GM23338 (cell line): ENCODE data around the gene CYP26B1. TPM values are rescaled to one million over a fixed set of nuclear protein-coding genes. Genes with fewer than 3 reads are reported as not detected.

ENCODE experiments used
- ATAC-seq: fragments of 200-7000 bp; cut with Tn5 transposase; 3 replicates; pipeline ENCODE4 v1.9.1; 2020
- DNase-seq: peaks from one replicate; pipeline ENCODE4 v3.0.0-alpha.2; 2015; ENCODE audit warnings: low spot score
- H2AFZ ChIP-seq: fragments of 200-600 bp; sonication (generic); 2 replicates; pipeline ENCODE4 v1.8.0; 2016; ENCODE audit warnings: antibody characterized with exemption, mild to moderate bottlenecking, moderate library complexity
- H3F3A ChIP-seq: fragments of 200-600 bp; sonication (generic); replicated peaks from 2 replicates; pipeline ENCODE4 v1.8.0; 2017; ENCODE audit warnings: antibody characterized with exemption, mixed run types, low read depth
- H3K27ac ChIP-seq: fragments of 200-600 bp; sonication (generic); 2 replicates; pipeline ENCODE4 v1.6.1; 2016; ENCODE audit warnings: low read depth
- H3K27me3 ChIP-seq: fragments of 200-600 bp; sonication (generic); 2 replicates; pipeline ENCODE4 v1.8.0; 2016; ENCODE audit warnings: mild to moderate bottlenecking, mixed run types, moderate library complexity; ENCODE audit not compliant: insufficient read depth
- H3K36me3 ChIP-seq: fragments of 200-600 bp; sonication (generic); 2 replicates; pipeline ENCODE4 v1.8.0; 2016; ENCODE audit warnings: mild to moderate bottlenecking; ENCODE audit not compliant: insufficient read depth
- H3K4me1 ChIP-seq: fragments of 200-600 bp; sonication (generic); 2 replicates; pipeline ENCODE4 v1.8.0; 2016; ENCODE audit warnings: mild to moderate bottlenecking, moderate library complexity; ENCODE audit not compliant: insufficient read depth
- H3K4me2 ChIP-seq: fragments of 200-600 bp; sonication (generic); 2 replicates; pipeline ENCODE4 v1.7.1; 2017; ENCODE audit warnings: mixed run types
- H3K4me3 ChIP-seq: fragments of 200-600 bp; sonication (generic); 2 replicates; pipeline ENCODE4 v1.6.1; 2016; ENCODE audit warnings: mixed run types
- H3K79me2 ChIP-seq: fragments of 200-600 bp; sonication (generic); replicated peaks from 2 replicates; pipeline ENCODE4 v1.8.0; 2017; ENCODE audit warnings: mild to moderate bottlenecking; ENCODE audit not compliant: insufficient read depth
- H3K9me2 ChIP-seq: fragments of 200-600 bp; sonication (generic); 2 replicates; pipeline ENCODE4 v1.8.0; 2017; ENCODE audit not compliant: insufficient read depth
- H4K20me1 ChIP-seq: fragments of 200-600 bp; sonication (generic); replicated peaks from 2 replicates; pipeline ENCODE4 v1.8.0; 2017; ENCODE audit warnings: mild to moderate bottlenecking; ENCODE audit not compliant: insufficient read depth
- H3K27ac Mint-ChIP-seq: 2 replicates; pipeline ENCODE4 v1.8.0; 2020; ENCODE audit warnings: inconsistent platforms, mild to moderate bottlenecking, moderate library complexity, mixed read lengths
- H3K27me3 Mint-ChIP-seq: 3 replicates; pipeline ENCODE4 v1.8.0; 2022; ENCODE audit warnings: low read depth, mild to moderate bottlenecking, moderate library complexity, mixed read lengths, inconsistent platforms; ENCODE audit not compliant: insufficient read depth, poor library complexity
- H3K36me3 Mint-ChIP-seq: 3 replicates; pipeline ENCODE4 v1.8.0; 2021; ENCODE audit warnings: low read depth, mild to moderate bottlenecking, inconsistent platforms, moderate library complexity, mixed read lengths
- H3K4me1 Mint-ChIP-seq: 3 replicates; pipeline ENCODE4 v1.8.0; 2020; ENCODE audit warnings: mild to moderate bottlenecking, inconsistent platforms, mixed read lengths
- H3K4me3 Mint-ChIP-seq: 3 replicates; pipeline ENCODE4 v1.8.0; 2021; ENCODE audit warnings: moderate library complexity, mild to moderate bottlenecking, inconsistent platforms, mixed read lengths
- H3K9me3 Mint-ChIP-seq: 3 replicates; pipeline ENCODE4 v1.8.0; 2020; ENCODE audit warnings: moderate library complexity, mild to moderate bottlenecking, inconsistent platforms, mixed read lengths
- CREB1 ChIP-seq: fragments of 250-450 bp; sonication (Bioruptor Pico); IDR thresholded peaks from 2 replicates; pipeline ENCODE4 v1.5.0; 2020; ENCODE audit warnings: low read depth, mild to moderate bottlenecking, moderate library complexity
- CTCF ChIP-seq, 2 experiments: fragments of 200-600 bp in 1 of 2; sonication (generic) in 1 of 2; conservative IDR thresholded peaks; 2 replicates each; pipeline versions ENCODE4 v1.5.1 to v1.6.1; 2016 to 2017; ENCODE audit warnings: antibody characterized with exemption in 2 of 2, low read depth in 2 of 2, mild to moderate bottlenecking in 2 of 2, moderate library complexity in 1 of 2
- EZH2 ChIP-seq: fragments of 200-600 bp; sonication (generic); IDR thresholded peaks from one replicate; pipeline ENCODE4 v1.8.0; 2017; ENCODE audit warnings: antibody characterized with exemption, mild to moderate bottlenecking, low read depth; ENCODE audit not compliant: unreplicated experiment
- JUNB ChIP-seq: IDR thresholded peaks from one replicate; pipeline ENCODE4 v1.6.1; 2016; ENCODE audit warnings: antibody characterized with exemption; ENCODE audit not compliant: unreplicated experiment
- POLR2AphosphoS5 ChIP-seq: IDR thresholded peaks from 2 replicates; pipeline ENCODE4 v1.6.1; 2016; ENCODE audit warnings: antibody characterized with exemption, low read depth
- STAT1 ChIP-seq: IDR thresholded peaks from one replicate; pipeline ENCODE4 v1.6.1; 2016; ENCODE audit warnings: antibody characterized with exemption; ENCODE audit not compliant: unreplicated experiment
- ZNF331 ChIP-seq: fragments of 250-450 bp; sonication (Bioruptor Pico); IDR thresholded peaks from 2 replicates; pipeline ENCODE4 v1.5.0; 2020; ENCODE audit warnings: low read depth, mild to moderate bottlenecking, moderate library complexity
- polyA plus RNA-seq: library from polyadenylated mRNA; unstranded; fragments of >200 nt; fragmentation: Nextera tagmentation; extraction: Ambion mirVana; gene quantifications from 2 replicates; pipeline ENCODE4 v1.2.1, GENCODE V29; 2016
- total RNA-seq: library from RNA; depleted of rRNA; stranded (reverse); fragments of >200 nt; shearing (Covaris generic); gene quantifications from 2 replicates; pipeline ENCODE4 v1.2.3, GENCODE V29; 2014
- TF ChIP-seq, protein P1 (sequence below): fragments of 250-450 bp; sonication (Bioruptor Pico); IDR thresholded peaks from 2 replicates; pipeline ENCODE4 v1.5.0; 2020; ENCODE audit warnings: mild to moderate bottlenecking, moderate library complexity

CYP26B1 gene
- total and polyA plus RNA-seq, 2 experiments from 2014 or later: 0.05 to 0.31 TPM

DNA sequence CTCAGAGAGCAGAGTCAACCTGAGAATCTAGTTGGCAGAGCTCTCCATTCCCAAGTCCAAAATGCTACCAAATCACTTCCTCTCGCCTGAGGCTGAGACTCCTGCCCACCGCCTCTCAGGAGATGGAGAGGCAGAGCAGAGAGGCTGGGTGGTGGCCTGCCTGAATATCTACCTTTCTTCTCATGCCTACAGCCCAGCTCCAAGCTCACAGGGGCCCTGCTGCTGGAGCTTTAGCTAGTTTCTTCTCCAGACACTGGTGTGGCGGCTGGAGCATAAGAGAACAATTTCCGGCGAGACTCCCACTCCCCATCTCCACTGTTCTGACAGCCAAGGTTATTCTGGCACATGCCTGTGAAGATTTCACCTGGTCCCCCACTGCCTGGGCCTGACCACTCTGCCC is 8.1 kb upstream of the CYP26B1 start:
- TF ChIP-seq JUNB (no peak), CTCF (conservative IDR thresholded peaks at IDR 0.05; ENCODE audit: low read depth in 2 of 2) (no peak), ZNF331 (no peak), EZH2 (no peak), STAT1 (no peak), POLR2AphosphoS5 (no peak), CREB1 (no peak)
- TF ChIP-seq, protein P1, sequence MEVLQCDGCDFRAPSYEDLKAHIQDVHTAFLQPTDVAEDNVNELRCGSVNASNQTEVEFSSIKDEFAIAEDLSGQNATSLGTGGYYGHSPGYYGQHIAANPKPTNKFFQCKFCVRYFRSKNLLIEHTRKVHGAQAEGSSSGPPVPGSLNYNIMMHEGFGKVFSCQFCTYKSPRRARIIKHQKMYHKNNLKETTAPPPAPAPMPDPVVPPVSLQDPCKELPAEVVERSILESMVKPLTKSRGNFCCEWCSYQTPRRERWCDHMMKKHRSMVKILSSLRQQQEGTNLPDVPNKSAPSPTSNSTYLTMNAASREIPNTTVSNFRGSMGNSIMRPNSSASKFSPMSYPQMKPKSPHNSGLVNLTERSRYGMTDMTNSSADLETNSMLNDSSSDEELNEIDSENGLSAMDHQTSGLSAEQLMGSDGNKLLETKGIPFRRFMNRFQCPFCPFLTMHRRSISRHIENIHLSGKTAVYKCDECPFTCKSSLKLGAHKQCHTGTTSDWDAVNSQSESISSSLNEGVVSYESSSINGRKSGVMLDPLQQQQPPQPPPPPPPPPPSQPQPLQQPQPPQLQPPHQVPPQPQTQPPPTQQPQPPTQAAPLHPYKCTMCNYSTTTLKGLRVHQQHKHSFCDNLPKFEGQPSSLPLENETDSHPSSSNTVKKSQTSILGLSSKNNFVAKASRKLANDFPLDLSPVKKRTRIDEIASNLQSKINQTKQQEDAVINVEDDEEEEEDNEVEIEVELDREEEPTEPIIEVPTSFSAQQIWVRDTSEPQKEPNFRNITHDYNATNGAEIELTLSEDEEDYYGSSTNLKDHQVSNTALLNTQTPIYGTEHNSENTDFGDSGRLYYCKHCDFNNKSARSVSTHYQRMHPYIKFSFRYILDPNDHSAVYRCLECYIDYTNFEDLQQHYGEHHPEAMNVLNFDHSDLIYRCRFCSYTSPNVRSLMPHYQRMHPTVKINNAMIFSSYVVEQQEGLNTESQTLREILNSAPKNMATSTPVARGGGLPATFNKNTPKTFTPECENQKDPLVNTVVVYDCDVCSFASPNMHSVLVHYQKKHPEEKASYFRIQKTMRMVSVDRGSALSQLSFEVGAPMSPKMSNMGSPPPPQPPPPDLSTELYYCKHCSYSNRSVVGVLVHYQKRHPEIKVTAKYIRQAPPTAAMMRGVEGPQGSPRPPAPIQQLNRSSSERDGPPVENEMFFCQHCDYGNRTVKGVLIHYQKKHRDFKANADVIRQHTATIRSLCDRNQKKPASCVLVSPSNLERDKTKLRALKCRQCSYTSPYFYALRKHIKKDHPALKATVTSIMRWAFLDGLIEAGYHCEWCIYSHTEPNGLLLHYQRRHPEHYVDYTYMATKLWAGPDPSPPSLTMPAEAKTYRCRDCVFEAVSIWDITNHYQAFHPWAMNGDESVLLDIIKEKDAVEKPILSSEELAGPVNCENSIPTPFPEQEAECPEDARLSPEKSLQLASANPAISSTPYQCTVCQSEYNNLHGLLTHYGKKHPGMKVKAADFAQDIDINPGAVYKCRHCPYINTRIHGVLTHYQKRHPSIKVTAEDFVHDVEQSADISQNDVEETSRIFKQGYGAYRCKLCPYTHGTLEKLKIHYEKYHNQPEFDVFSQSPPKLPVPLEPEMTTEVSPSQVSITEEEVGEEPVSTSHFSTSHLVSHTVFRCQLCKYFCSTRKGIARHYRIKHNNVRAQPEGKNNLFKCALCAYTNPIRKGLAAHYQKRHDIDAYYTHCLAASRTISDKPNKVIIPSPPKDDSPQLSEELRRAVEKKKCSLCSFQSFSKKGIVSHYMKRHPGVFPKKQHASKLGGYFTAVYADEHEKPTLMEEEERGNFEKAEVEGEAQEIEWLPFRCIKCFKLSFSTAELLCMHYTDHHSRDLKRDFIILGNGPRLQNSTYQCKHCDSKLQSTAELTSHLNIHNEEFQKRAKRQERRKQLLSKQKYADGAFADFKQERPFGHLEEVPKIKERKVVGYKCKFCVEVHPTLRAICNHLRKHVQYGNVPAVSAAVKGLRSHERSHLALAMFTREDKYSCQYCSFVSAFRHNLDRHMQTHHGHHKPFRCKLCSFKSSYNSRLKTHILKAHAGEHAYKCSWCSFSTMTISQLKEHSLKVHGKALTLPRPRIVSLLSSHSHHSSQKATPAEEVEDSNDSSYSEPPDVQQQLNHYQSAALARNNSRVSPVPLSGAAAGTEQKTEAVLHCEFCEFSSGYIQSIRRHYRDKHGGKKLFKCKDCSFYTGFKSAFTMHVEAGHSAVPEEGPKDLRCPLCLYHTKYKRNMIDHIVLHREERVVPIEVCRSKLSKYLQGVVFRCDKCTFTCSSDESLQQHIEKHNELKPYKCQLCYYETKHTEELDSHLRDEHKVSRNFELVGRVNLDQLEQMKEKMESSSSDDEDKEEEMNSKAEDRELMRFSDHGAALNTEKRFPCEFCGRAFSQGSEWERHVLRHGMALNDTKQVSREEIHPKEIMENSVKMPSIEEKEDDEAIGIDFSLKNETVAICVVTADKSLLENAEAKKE (CRISPR knock-in tag): no peak
- no peak overlapping the region for H2AFZ ChIP-seq
- no peaks in the 10 kb centered on the region for H4K20me1 ChIP-seq
- H3F3A ChIP-seq: no peaks in the 10 kb centered on the region
- H3K36me3 Mint-ChIP-seq: no peaks in the 10 kb centered on the region
- no peak for ATAC-seq
- peaks cover 22% of the 10 kb centered on the region for H3K27me3 ChIP-seq
- no peak overlapping the region for H3K4me3 ChIP-seq
- H3K4me3 Mint-ChIP-seq: no peak overlapping the region
- no peaks in the 10 kb centered on the region for H3K9me2 ChIP-seq
- no peak overlapping the region for H3K27ac Mint-ChIP-seq
- no peaks in the 10 kb centered on the region for H3K36me3 ChIP-seq
- H3K4me2 ChIP-seq: no peak overlapping the region
- H3K4me1 ChIP-seq: no peaks in the 10 kb centered on the region
- no peak for DNase-seq
- H3K79me2 ChIP-seq: no peaks in the 10 kb centered on the region
- H3K27me3 Mint-ChIP-seq: peaks cover 26% of the 10 kb centered on the region
- H3K27ac ChIP-seq: no peak overlapping the region
- no peaks in the 10 kb centered on the region for H3K9me3 Mint-ChIP-seq
- H3K4me1 Mint-ChIP-seq: peaks cover 6% of the 10 kb centered on the region
